Activated T-cell treated with anti-CD3 and anti-CD28 coated beads, Interleukin-2, amount 50 U/mL, for 1 hour (primary cell): ENCODE measurements around the gene PDE6D.

Experiments used
- DNase-seq: peaks from one replicate; pipeline ENCODE4 v3.0.0-alpha.2; 2020

The PDE6D gene

GRCh38 chr2:231706731-231707624, 74.1 kb downstream of the PDE6D start:
- peak; percentile 97 for DNase-seq

GRCh38 chr2:231704017-231704416, 77.1 kb downstream of the PDE6D start:
- no peak for DNase-seq

- no peak for DNase-seq
Observed at GRCh38 chr2:231701456-231702373, 79.4 kb downstream of the PDE6D start.

- no peak for DNase-seq
Observed at GRCh38 chr2:231699006-231699405, 82.1 kb downstream of the PDE6D start.

GRCh38 chr2:231696004-231696367, 85.1 kb downstream of the PDE6D start:
- DNase-seq: no peak

- no peak for DNase-seq
Observed at GRCh38 chr2:231693956-231694355, 87.1 kb downstream of the PDE6D start.

- DNase-seq: no peak
Observed at GRCh38 chr2:231692847-231693246, 88.2 kb downstream of the PDE6D start.

- no peak for DNase-seq
Observed at GRCh38 chr2:231691251-231691772, 89.8 kb downstream of the PDE6D start.

- DNase-seq: no peak
Observed at GRCh38 chr2:231689124-231689893, 91.8 kb downstream of the PDE6D start.

- no peak for DNase-seq
Observed at GRCh38 chr2:231688719-231689118, 92.4 kb downstream of the PDE6D start.

- DNase-seq: no peak
Observed at GRCh38 chr2:231687961-231688360, 93.1 kb downstream of the PDE6D start.

GRCh38 chr2:231687133-231687852, 93.8 kb downstream of the PDE6D start:
- peak; percentile 74 for DNase-seq

- DNase-seq: no peak
Observed at GRCh38 chr2:231686192-231687100, 94.6 kb downstream of the PDE6D start.

- no peak for DNase-seq
Observed at GRCh38 chr2:231685349-231686191, 95.5 kb downstream of the PDE6D start.

- DNase-seq: no peak
Observed at GRCh38 chr2:231684314-231685223, 96.5 kb downstream of the PDE6D start.

- no peak for DNase-seq
Observed at GRCh38 chr2:231683292-231684235, 97.5 kb downstream of the PDE6D start.

- DNase-seq: no peak
Observed at GRCh38 chr2:231682603-231683291, 98.3 kb downstream of the PDE6D start.
